HepG2 (cell line): ENCODE data around the gene USP17L28. TPM values are rescaled to one million over a fixed set of nuclear protein-coding genes. Genes with fewer than 3 reads are reported as not detected.
"Not testable (repeated sequence)": the region's sequence is repeated elsewhere in the genome, so short reads cannot be mapped to it uniquely, and the experiment has no call there.

Source experiments
- ATAC-seq: fragments of 200-7000 bp; cut with Tn5 transposase; 3 replicates; pipeline ENCODE4 v1.9.1; 2020; ENCODE audit warnings: mild to moderate bottlenecking, moderate library complexity
- Bru-seq: library from RNA; stranded (reverse); fragments of 400-500 nt; gene quantifications from one replicate; lab custom pipeline; 2021; lab: Mats Ljungman, UMichigan
- BruChase-seq, 2 experiments: library from RNA; stranded (reverse); fragments of 400-500 nt; gene quantifications; one replicate each; lab custom pipeline; 2021; lab: Mats Ljungman, UMichigan
- BruUV-seq: library from RNA; stranded (reverse); fragments of 400-500 nt; replicated peaks from 2 replicates; lab custom pipeline; 2021; lab: Mats Ljungman, UMichigan
- CTCF ChIA-PET: fragments of 300-600 bp; formaldehyde crosslinking; extraction: SDS; loops from one replicate; lab custom pipeline; 2021; ENCODE audit warnings: low total read pairs, inconsistent platforms, low intra/inter-chr PET ratio; lab: Yijun Ruan, JAX
- POLR2A ChIA-PET: fragments of 350-600 bp; sonication (Branson Sonifier 250); formaldehyde crosslinking; loops from one replicate; lab custom pipeline; 2020; ENCODE audit warnings: antibody characterized with exemption, inconsistent platforms; lab: Yijun Ruan, JAX
- DNase-seq: peaks from one replicate; pipeline ENCODE4 v3.0.0-alpha.2; 2015; ENCODE audit warnings: low spot score
- FAIRE-seq: peaks from 3 replicates; lab custom pipeline; 2011; peaks lifted over from hg19 to GRCh38; lab: Jason Lieb, UNC
- H2AFZ ChIP-seq: one replicate; pipeline ENCODE4 v1.6.1; 2011; ENCODE audit warnings: low read length, inconsistent platforms
- H3K27ac ChIP-seq: fragments of 300-600 bp; 3 replicates; pipeline ENCODE4 v1.8.0; 2011; ENCODE audit warnings: mixed run types, mild to moderate bottlenecking, mixed read lengths, low read length, inconsistent platforms; ENCODE audit not compliant: insufficient read depth; ENCODE audit errors: extremely low read length
- H3K27me3 ChIP-seq, 2 experiments: fragments of 200-600 bp in 1 of 2; 2 replicates in 1 of 2; 3 replicates in 1 of 2; pipeline versions ENCODE4 v1.6.0 to v1.8.0; 2011; ENCODE audit warnings: low read length in 2 of 2, mild to moderate bottlenecking in 2 of 2, moderate library complexity in 2 of 2, inconsistent platforms in 1 of 2; ENCODE audit not compliant: insufficient read depth in 2 of 2, control insufficient read depth in 1 of 2
- H3K36me3 ChIP-seq, 2 experiments: fragments of 200-600 bp in 1 of 2; replicated peaks in 1 of 2; 2 replicates in 1 of 2; 3 replicates in 1 of 2; pipeline versions ENCODE4 v1.5.1 to v1.8.0; 2011; ENCODE audit warnings: low read length in 2 of 2, inconsistent platforms in 1 of 2; ENCODE audit not compliant: insufficient read depth in 2 of 2, control insufficient read depth in 1 of 2
- H3K4me1 ChIP-seq: 2 replicates; pipeline ENCODE4 v1.5.1; 2012; ENCODE audit warnings: low read length, inconsistent platforms; ENCODE audit not compliant: insufficient read depth
- H3K4me2 ChIP-seq: 2 replicates; pipeline ENCODE4 v1.6.0; 2011; ENCODE audit warnings: low read depth, low read length, inconsistent platforms
- H3K4me3 ChIP-seq, 3 experiments: fragments of 200-600 bp in 1 of 3; sonication (generic), shearing (Covaris generic) in 1 of 3; replicated peaks in 1 of 3; 2 replicates each; pipeline ENCODE4 v1.5.1; 2011 to 2016; ENCODE audit warnings: low read length in 3 of 3, inconsistent platforms in 2 of 3, low read depth in 2 of 3, mild to moderate bottlenecking in 2 of 3, control low read depth in 1 of 3, mixed read lengths in 1 of 3; ENCODE audit not compliant: insufficient read depth in 1 of 3
- H3K79me2 ChIP-seq: one replicate; pipeline ENCODE4 v1.6.1; 2011; ENCODE audit warnings: low read length, inconsistent platforms; ENCODE audit not compliant: insufficient read depth
- H3K9ac ChIP-seq: 2 replicates; pipeline ENCODE4 v1.6.0; 2011; ENCODE audit warnings: mild to moderate bottlenecking, low read depth, low read length, inconsistent platforms; ENCODE audit not compliant: insufficient read depth
- H3K9me3 ChIP-seq: 2 replicates; pipeline ENCODE4 v1.5.1; 2012; ENCODE audit warnings: mild to moderate bottlenecking, low read length
- H4K20me1 ChIP-seq: 2 replicates; pipeline ENCODE4 v1.6.0; 2011; ENCODE audit warnings: inconsistent platforms, mild to moderate bottlenecking, low read length, moderate library complexity; ENCODE audit not compliant: insufficient read depth
- WGBS: methylation state at CpG from one replicate; pipeline ENCODE4 v1.1.6; 2017; ENCODE audit warnings: low lambda C conversion rate; 5-methylcytosine and 5-hydroxymethylcytosine counted together
- in situ Hi-C: cut with HindIII; loops from 2 replicates; pipeline ENCODE4 v1.10.0; 2017; ENCODE audit warnings: low pct_unique_long_range_greater_than_20kb; ENCODE audit not compliant: extremely low pct_ligation_motif_present
- intact Hi-C: fragments of 100-400 bp; cut with micrococcal nuclease; formaldehyde crosslinking; loops from one replicate; pipeline ENCODE4 v1.10.0; 2022; ENCODE audit not compliant: unreplicated experiment
- long read RNA-seq, 2 experiments: library from RNA in 1 of 2; library from polyadenylated mRNA in 1 of 2; stranded (forward) in 1 of 2; unstranded in 1 of 2; transcript quantifications; one replicate each; pipeline ENCODE4 v2.0.0, GENCODE V29; 2019 to 2022
- polyA minus RNA-seq, 3 experiments: library from RNA; depleted of rRNA, polyadenylated mRNA; stranded (reverse); fragments of >200 nt; gene quantifications; 2 replicates each; pipeline ENCODE4 v1.2.3, GENCODE V29; 2011; ENCODE audit warnings: low replicate concordance in 1 of 3
- polyA plus RNA-seq, 8 experiments: library from polyadenylated mRNA; depleted of rRNA in 3 of 8; stranded (reverse) in 7 of 8; unstranded in 1 of 8; fragments of >200 nt; fragmentation: Illumina TruSeq in 4 of 8; extraction: Trizol in 4 of 8; gene quantifications; 2 replicates each; pipeline versions ENCODE4 v1.2.1 to v1.2.3, GENCODE V29; 2011 to 2016; ENCODE audit warnings: low read depth in 4 of 8, missing spikeins in 1 of 8, mixed read lengths in 1 of 8; ENCODE audit not compliant: insufficient read depth in 1 of 8
- total RNA-seq, 5 experiments: library from RNA; depleted of rRNA; stranded (reverse); fragments of >200 nt; fragmentation: Illumina TruSeq; extraction: Trizol; gene quantifications; 2 replicates each; pipeline ENCODE4 v1.2.3, GENCODE V29; 2016; ENCODE audit warnings: low read depth in 1 of 5

USP17L28 gene, protein sequence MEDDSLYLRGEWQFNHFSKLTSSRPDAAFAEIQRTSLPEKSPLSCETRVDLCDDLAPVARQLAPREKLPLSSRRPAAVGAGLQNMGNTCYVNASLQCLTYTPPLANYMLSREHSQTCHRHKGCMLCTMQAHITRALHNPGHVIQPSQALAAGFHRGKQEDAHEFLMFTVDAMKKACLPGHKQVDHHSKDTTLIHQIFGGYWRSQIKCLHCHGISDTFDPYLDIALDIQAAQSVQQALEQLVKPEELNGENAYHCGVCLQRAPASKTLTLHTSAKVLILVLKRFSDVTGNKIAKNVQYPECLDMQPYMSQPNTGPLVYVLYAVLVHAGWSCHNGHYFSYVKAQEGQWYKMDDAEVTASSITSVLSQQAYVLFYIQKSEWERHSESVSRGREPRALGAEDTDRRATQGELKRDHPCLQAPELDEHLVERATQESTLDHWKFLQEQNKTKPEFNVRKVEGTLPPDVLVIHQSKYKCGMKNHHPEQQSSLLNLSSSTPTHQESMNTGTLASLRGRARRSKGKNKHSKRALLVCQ
- total RNA-seq (2016; rRNA removed; fragmentation: Illumina TruSeq; extraction: Trizol) (not detected in 2 replicates), polyA plus RNA-seq (2011; rRNA removed) (not detected in 2 replicates), polyA minus RNA-seq (2011; rRNA and poly(A)+ RNA removed; ENCODE audit: low replicate concordance) (not detected in 2 replicates), Bru-seq, nascent RNA (not detected), BruChase-seq, experiment 1, labeled RNA remaining after a 6-hour chase (not detected), BruChase-seq, experiment 2, labeled RNA remaining after a 2-hour chase (not detected)
- not detected in 2 replicates for total RNA-seq (2016; cell fraction: cytosol; rRNA removed; fragmentation: Illumina TruSeq; extraction: Trizol; ENCODE audit: low read depth)
- not detected in 2 replicates for total RNA-seq (2016; cell fraction: insoluble cytoplasmic fraction; rRNA removed; fragmentation: Illumina TruSeq; extraction: Trizol)
- total RNA-seq (2016; cell fraction: membrane; rRNA removed; fragmentation: Illumina TruSeq; extraction: Trizol), result not detected in 2 replicates
- not detected in 2 replicates for total RNA-seq (2016; cell fraction: nucleus; rRNA removed; fragmentation: Illumina TruSeq; extraction: Trizol)
- polyA plus RNA-seq (2011; cell fraction: cytosol; rRNA removed), result not detected in 2 replicates
- not detected in 2 replicates for polyA plus RNA-seq (2011; cell fraction: nucleus; rRNA removed)
- polyA plus RNA-seq (2012), result not detected in 2 replicates
- not detected in 2 replicates for polyA plus RNA-seq (2016; cell fraction: cytosol; fragmentation: Illumina TruSeq; extraction: Trizol; ENCODE audit: low read depth)
- polyA plus RNA-seq (2016; cell fraction: insoluble cytoplasmic fraction; fragmentation: Illumina TruSeq; extraction: Trizol; ENCODE audit: low read depth), result not detected in 2 replicates
- polyA plus RNA-seq (2016; cell fraction: membrane; fragmentation: Illumina TruSeq; extraction: Trizol; ENCODE audit: low read depth), result not detected in 2 replicates
- not detected in 2 replicates for polyA plus RNA-seq (2016; cell fraction: nucleus; fragmentation: Illumina TruSeq; extraction: Trizol; ENCODE audit: insufficient read depth, low read depth)
- not detected in 2 replicates for polyA minus RNA-seq (2011; cell fraction: cytosol; rRNA and poly(A)+ RNA removed)
- not detected in 2 replicates for polyA minus RNA-seq (2011; cell fraction: nucleus; rRNA and poly(A)+ RNA removed)
- long read RNA-seq, experiment 1, result 0 reads
- long read RNA-seq, experiment 2, result 0 reads

DNA sequence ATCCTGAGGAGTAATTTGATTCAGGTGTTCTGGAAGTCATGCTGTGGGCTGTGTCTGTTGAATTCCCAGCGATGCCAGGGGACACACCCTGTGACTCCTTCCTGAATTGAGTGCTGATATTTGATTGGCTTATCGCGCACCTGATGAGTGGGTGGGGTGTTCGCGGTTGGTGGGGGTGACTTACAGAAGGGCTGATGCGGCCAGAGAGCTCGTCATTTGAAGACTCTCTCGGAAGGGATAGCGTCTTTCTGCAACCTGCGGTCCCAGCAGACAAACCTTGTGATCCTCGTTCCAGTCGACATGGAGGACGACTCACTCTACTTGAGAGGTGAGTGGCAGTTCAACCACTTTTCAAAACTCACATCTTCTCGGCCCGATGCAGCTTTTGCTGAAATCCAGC is at the start of gene USP17L28:
Gene USP17L28, plus strand, starts transcription at position 301 of the 400 bp plus-strand sequence. Its CDS starts 0 bp downstream, at position 301.
- POLR2A ChIA-PET, ATAC-seq, H3K4me3 ChIP-seq, in situ Hi-C loops, H3K27me3 ChIP-seq, intact Hi-C loops, H3K79me2 ChIP-seq, H3K4me2 ChIP-seq, H3K9me3 ChIP-seq, H4K20me1 ChIP-seq, H3K4me1 ChIP-seq, DNase-seq, H2AFZ ChIP-seq, H3K27ac ChIP-seq, FAIRE-seq, H3K9ac ChIP-seq, CTCF ChIA-PET, BruUV-seq, H3K36me3 ChIP-seq: not testable (repeated sequence)
- WGBS, result no CpG with 5 or more reads among the region's 15 CpGs

DNA sequence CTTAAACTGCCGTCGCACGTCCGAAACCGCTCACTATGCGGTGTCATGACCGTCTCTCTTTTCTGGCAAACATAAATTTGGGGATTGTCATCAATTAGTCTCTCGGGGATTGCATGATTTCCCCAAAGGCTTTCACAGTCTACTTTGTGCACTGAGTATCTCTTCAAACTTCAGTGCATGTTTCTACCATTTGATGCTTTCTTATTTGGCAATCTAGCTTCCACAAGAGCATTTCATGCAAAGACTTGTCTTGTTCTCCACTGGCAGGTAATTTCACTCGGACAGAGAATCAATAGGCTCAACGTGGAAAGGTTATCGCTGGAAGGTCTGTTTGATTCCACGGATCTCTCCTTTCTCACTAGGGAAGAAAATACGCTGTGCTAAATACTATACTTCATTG is 24.5 kb upstream of the USP17L28 start:
- intact Hi-C loops, DNase-seq, H3K4me1 ChIP-seq, POLR2A ChIA-PET, ATAC-seq, H3K27ac ChIP-seq, H3K9me3 ChIP-seq, H4K20me1 ChIP-seq, H3K36me3 ChIP-seq, H3K4me2 ChIP-seq, in situ Hi-C loops, H2AFZ ChIP-seq, H3K27me3 ChIP-seq, CTCF ChIA-PET, H3K9ac ChIP-seq, H3K79me2 ChIP-seq, FAIRE-seq, H3K4me3 ChIP-seq, BruUV-seq: not testable (repeated sequence)
- WGBS, result 21% methylated on average over 4 of the region's 13 CpGs

DNA sequence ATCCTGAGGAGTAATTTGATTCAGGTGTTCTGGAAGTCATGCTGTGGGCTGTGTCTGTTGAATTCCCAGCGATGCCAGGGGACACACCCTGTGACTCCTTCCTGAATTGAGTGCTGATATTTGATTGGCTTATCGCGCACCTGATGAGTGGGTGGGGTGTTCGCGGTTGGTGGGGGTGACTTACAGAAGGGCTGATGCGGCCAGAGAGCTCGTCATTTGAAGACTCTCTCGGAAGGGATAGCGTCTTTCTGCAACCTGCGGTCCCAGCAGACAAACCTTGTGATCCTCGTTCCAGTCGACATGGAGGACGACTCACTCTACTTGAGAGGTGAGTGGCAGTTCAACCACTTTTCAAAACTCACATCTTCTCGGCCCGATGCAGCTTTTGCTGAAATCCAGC is 23.8 kb upstream of the USP17L28 start, which contains the start of gene USP17L24:
Gene USP17L24, plus strand, starts transcription at position 301 of the 400 bp plus-strand sequence. Its CDS starts 0 bp downstream, at position 301.
- CTCF ChIA-PET, intact Hi-C loops, ATAC-seq, H3K4me2 ChIP-seq, H2AFZ ChIP-seq, H3K4me1 ChIP-seq, DNase-seq, BruUV-seq, H4K20me1 ChIP-seq, H3K9ac ChIP-seq, H3K27ac ChIP-seq, in situ Hi-C loops, POLR2A ChIA-PET, H3K36me3 ChIP-seq, H3K4me3 ChIP-seq, H3K79me2 ChIP-seq, H3K27me3 ChIP-seq, H3K9me3 ChIP-seq, FAIRE-seq: not testable (repeated sequence)
- no CpG with 5 or more reads among the region's 15 CpGs for WGBS
